Upper lobe of left lung (tissue), 6 donors: ENCODE results near the gene GNB3. TPM values are rescaled to one million over a fixed set of nuclear protein-coding genes. Genes with fewer than 3 reads are reported as not detected.

Experiments
- ATAC-seq, 2 donors: fragments of 200-7000 bp; cut with Tn5 transposase; one replicate each; pipeline ENCODE4 v1.9.1; 2022; ENCODE audit warnings: mild to moderate bottlenecking in 2 of 2, moderate library complexity in 2 of 2; ENCODE audit not compliant: low FRiP score in 2 of 2
- DNase-seq, 2 donors: peaks; one replicate each; pipeline ENCODE4 v3.0.0-alpha.2; 2019 to 2020
- H3K27ac ChIP-seq, 4 donors: fragments of 200-600 bp; sonication (generic); one replicate each; pipeline ENCODE4 v1.5.1; 2016 to 2019
- H3K27me3 ChIP-seq, 4 donors: fragments of 200-600 bp; sonication (generic); one replicate each; pipeline ENCODE4 v1.5.1; 2017 to 2019
- H3K36me3 ChIP-seq, 4 donors: fragments of 200-600 bp; sonication (generic); one replicate each; pipeline ENCODE4 v1.5.1; 2016 to 2019
- H3K4me1 ChIP-seq, 4 donors: fragments of 200-600 bp; sonication (generic); one replicate each; pipeline ENCODE4 v1.5.1; 2018 to 2019
- H3K4me3 ChIP-seq, 4 donors: fragments of 200-600 bp; sonication (generic); one replicate each; pipeline ENCODE4 v1.5.1; 2017 to 2019; ENCODE audit warnings: mild to moderate bottlenecking in 2 of 4, moderate library complexity in 1 of 4
- H3K9me3 ChIP-seq, 4 donors: fragments of 200-600 bp; sonication (generic); one replicate each; pipeline ENCODE4 v1.5.1; 2018 to 2019
- CTCF ChIP-seq, 6 experiments: fragments of 450-650 bp in 4 of 6; fragments of 200-600 bp in 2 of 6; sonication (generic) in 2 of 6; IDR thresholded peaks; one replicate each; pipeline ENCODE4 v1.5.1; 2016 to 2019; ENCODE audit warnings: antibody characterized with exemption in 6 of 6
- EP300 ChIP-seq, 4 donors: sonication (generic); formaldehyde crosslinking; IDR thresholded peaks; one replicate each; pipeline ENCODE4 v1.5.1; 2017; ENCODE audit warnings: antibody characterized with exemption in 4 of 4, control low read depth in 2 of 4
- POLR2A ChIP-seq, 4 donors: fragments of 450-650 bp; IDR thresholded peaks; one replicate each; pipeline ENCODE4 v1.5.1; 2016 to 2017; ENCODE audit warnings: antibody characterized with exemption in 4 of 4, mild to moderate bottlenecking in 2 of 4
- POLR2AphosphoS5 ChIP-seq, 2 donors: sonication (generic); formaldehyde crosslinking; IDR thresholded peaks; one replicate each; pipeline ENCODE4 v1.5.1; 2017; ENCODE audit warnings: antibody characterized with exemption in 2 of 2
- WGBS, 2 donors: methylation state at CpG; one replicate each; pipeline ENCODE4 v1.1.5; 2017 to 2018; 5-methylcytosine and 5-hydroxymethylcytosine counted together
- total RNA-seq, 6 donors: library from RNA; depleted of rRNA in 4 of 6; stranded (reverse); fragments of >200 nt in 4 of 6; gene quantifications; one replicate each; pipeline versions ENCODE4 v1.1.0 to v1.2.1, GENCODE V29; 2016 to 2021
- donor health status: DM: no; HTN: no; CAD: no; lungs with moderate emphysema.
- donor health status: DM: no; HTN: yes; CAD: no; lungs with severe emphysema.

GNB3 gene
- total RNA-seq, 6 donors from 2014 or later: 0.44 to 1.4 (median 0.86) TPM; not detected in 1

- no peak for DNase-seq
- peaks cover 0 to 10% (median 0%) of the 10 kb centered on the region in 4 donors for H3K36me3 ChIP-seq
- peaks cover 15 to 30% (median 24%) of the 10 kb centered on the region in 4 donors for H3K4me1 ChIP-seq
- H3K4me3 ChIP-seq: no peak overlapping the region
- 87 to 92% methylated on average over 10 to 12 of the region's 12 CpGs for WGBS, 2 donors
- H3K9me3 ChIP-seq: no peaks in the 10 kb centered on the region
- no peak overlapping the region for H3K27ac ChIP-seq
- peaks cover 0 to 21% (median 3%) of the 10 kb centered on the region in 4 donors for H3K27me3 ChIP-seq
- ATAC-seq: no peak
- no peak for TF ChIP-seq POLR2A (IDR thresholded peaks at IDR 0.05)
- no peak for TF ChIP-seq POLR2AphosphoS5 (IDR thresholded peaks at IDR 0.05)
- TF ChIP-seq EP300 (IDR thresholded peaks at IDR 0.05): no peak
- no peak for TF ChIP-seq CTCF (IDR thresholded peaks at IDR 0.05)
Measured at GRCh38 chr12:6831450-6831995, 9.2 kb upstream of the GNB3 start.

- no peak for TF ChIP-seq EP300 (IDR thresholded peaks at IDR 0.05)
- no peak for TF ChIP-seq POLR2AphosphoS5 (IDR thresholded peaks at IDR 0.05)
- WGBS, 2 donors: 89 to 95% methylated on average over 4 of the region's 4 CpGs
- Histone ChIP-seq H3K4me3 (no peak overlapping the region), H3K36me3 (peaks cover 0 to 10% (median 0%) of the 10 kb centered on the region in 4 donors), H3K27ac (no peak overlapping the region), H3K9me3 (no peaks in the 10 kb centered on the region), H3K27me3 (peaks cover 0 to 19% (median 3%) of the 10 kb centered on the region in 4 donors), H3K4me1 (peaks cover 14 to 28% (median 22%) of the 10 kb centered on the region in 4 donors)
- no peak for DNase-seq
- ATAC-seq: no peak
Measured at GRCh38 chr12:6832125-6832524, 8.6 kb upstream of the GNB3 start.

- TF ChIP-seq POLR2A (IDR thresholded peaks at IDR 0.05) (no peak), POLR2AphosphoS5 (IDR thresholded peaks at IDR 0.05) (no peak), CTCF (IDR thresholded peaks at IDR 0.05) (no peak), EP300 (IDR thresholded peaks at IDR 0.05) (no peak)
- H3K36me3 ChIP-seq: peaks cover 0 to 22% (median 0%) of the 10 kb centered on the region in 4 donors
- no peak overlapping the region for H3K4me3 ChIP-seq
- DNase-seq: no peak
- ATAC-seq: no peak
- no peaks in the 10 kb centered on the region for H3K9me3 ChIP-seq
- H3K27ac ChIP-seq: no peak overlapping the region
- H3K27me3 ChIP-seq: peaks cover 0 to 14% (median 3%) of the 10 kb centered on the region in 4 donors
- 81 to 88% methylated on average over 3 to 6 of the region's 6 CpGs for WGBS, 2 donors
- peaks cover 5 to 17% (median 12%) of the 10 kb centered on the region in 4 donors for H3K4me1 ChIP-seq
Measured at GRCh38 chr12:6833189-6833890, 7.4 kb upstream of the GNB3 start.

GRCh38 chr12:6834254-6834653, 6.5 kb upstream of the GNB3 start:
- H3K27ac ChIP-seq: no peak overlapping the region
- no peak overlapping the region for H3K4me3 ChIP-seq
- peaks cover 4 to 9% (median 4%) of the 10 kb centered on the region in 4 donors for H3K4me1 ChIP-seq
- TF ChIP-seq CTCF (IDR thresholded peaks at IDR 0.05) (no peak), POLR2AphosphoS5 (IDR thresholded peaks at IDR 0.05) (no peak), EP300 (IDR thresholded peaks at IDR 0.05) (no peak), POLR2A (IDR thresholded peaks at IDR 0.05) (no peak)
- peaks cover 0 to 26% (median 0%) of the 10 kb centered on the region in 4 donors for H3K36me3 ChIP-seq
- no peak for ATAC-seq
- WGBS, 2 donors: 87 to 100% methylated on average over 1 of the region's 1 CpG
- DNase-seq: no peak
- H3K27me3 ChIP-seq: peaks cover 0 to 4% (median 0%) of the 10 kb centered on the region in 4 donors
- H3K9me3 ChIP-seq: no peaks in the 10 kb centered on the region

- Histone ChIP-seq H3K27me3 (no peaks in the 10 kb centered on the region), H3K27ac (no peak overlapping the region), H3K4me1 (peaks cover 0 to 5% (median 0%) of the 10 kb centered on the region in 4 donors), H3K4me3 (no peak overlapping the region), H3K36me3 (peaks cover 0 to 27% (median 0%) of the 10 kb centered on the region in 4 donors), H3K9me3 (no peaks in the 10 kb centered on the region)
- WGBS, 2 donors: 79 to 86% methylated on average over 5 of the region's 5 CpGs
- TF ChIP-seq EP300 (IDR thresholded peaks at IDR 0.05) (no peak), POLR2AphosphoS5 (IDR thresholded peaks at IDR 0.05) (no peak), POLR2A (IDR thresholded peaks at IDR 0.05) (no peak), CTCF (IDR thresholded peaks at IDR 0.05) (no peak)
- ATAC-seq (no peak), DNase-seq (no peak)
Measured at GRCh38 chr12:6834873-6835272, 5.9 kb upstream of the GNB3 start.
